Iris pigment epithelial cell (primary cell): ENCODE measurements around the gene ADAMTSL1.

Experiments used
- DNase-seq: peaks from one replicate; pipeline ENCODE4 v3.0.0-alpha.2; 2011; ENCODE audit warnings: low read depth

The ADAMTSL1 gene

DNA sequence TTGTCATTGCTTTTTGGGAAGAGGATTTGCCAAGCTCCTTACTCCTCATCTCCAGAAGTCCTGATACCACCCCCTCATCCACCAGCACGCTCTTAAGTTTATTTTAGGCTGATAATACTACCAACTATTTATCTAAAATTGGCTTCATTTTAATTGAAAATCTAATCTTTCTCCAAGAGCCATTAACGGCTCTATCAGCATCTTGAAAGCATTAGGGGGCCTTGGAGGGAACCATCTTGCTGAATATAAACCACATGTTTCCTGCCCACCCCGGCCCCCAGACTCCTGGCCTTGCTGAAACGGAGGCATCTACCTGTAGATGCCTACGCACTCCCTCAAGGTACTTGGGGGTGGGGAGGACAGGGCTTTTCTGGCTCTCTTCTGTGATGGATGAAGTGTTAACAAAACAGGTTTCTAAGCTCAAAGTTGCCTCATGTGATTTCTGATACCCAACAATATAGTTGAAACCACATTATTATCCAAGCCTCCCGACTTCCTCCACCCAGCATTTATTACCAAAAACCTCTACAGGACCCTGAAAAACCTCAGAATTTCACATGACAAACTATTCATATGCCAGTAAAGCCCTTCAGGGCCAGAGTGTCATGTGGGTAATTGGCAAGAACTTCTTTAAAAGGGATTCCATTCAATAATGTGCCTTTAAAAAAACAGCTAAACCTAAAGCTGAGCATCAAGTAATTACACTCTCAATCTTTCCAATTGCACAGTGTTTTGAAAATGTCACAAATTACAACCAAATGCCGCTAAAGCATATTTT, 462.3 kb downstream of the ADAMTSL1 start:
- no peak for DNase-seq

DNA sequence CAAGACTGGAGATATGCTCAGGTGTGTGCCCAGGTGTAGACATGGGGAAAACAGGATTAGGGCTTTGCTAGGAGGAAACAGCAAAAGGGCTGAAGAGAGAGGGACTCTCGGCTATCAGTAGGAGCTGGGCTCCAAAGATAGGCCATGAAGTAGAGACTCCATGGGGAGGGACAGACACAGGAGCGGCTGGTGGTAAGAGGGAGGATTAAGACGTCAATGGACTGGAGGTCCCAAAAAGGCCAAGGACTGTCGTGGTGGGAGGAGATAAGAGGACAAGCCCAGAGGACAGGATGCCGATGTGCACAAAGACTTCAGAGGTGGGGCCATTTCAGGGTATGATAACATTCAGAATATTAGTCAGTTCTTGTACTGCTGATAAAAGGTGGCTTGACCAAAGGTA, 466.0 kb downstream of the ADAMTSL1 start:
- DNase-seq = no peak

DNA sequence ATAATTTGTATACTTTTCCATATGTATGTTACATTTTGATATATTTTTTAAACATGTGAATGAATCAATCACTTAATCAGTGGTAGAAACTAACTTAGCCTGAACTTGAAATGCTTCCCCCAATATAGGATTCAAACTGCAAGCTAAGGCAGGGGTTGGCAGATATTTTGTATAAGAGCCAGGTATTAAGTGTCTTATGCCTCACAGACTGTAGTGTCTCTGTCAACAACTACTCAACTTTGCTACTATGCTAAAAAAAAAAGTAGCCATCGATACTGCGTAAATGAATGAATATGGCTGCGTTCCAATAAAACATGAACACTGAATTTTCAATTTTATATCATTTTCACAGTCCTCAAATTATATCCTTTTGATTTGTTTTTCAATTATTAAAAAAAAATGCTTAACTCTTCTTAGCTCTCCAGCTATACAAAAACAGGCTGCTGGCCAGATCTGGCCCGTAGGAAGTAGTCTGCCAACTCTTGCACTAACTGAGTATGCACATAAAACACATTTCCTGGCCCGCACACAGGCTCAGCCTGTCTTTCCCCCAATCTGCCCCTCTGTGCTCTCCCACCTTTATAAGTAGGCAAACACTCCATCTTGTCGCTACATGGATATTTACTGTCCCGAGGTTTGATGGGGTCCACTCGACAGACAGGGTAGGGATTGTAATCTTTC, 467.2 kb downstream of the ADAMTSL1 start:
- no peak for DNase-seq

DNA sequence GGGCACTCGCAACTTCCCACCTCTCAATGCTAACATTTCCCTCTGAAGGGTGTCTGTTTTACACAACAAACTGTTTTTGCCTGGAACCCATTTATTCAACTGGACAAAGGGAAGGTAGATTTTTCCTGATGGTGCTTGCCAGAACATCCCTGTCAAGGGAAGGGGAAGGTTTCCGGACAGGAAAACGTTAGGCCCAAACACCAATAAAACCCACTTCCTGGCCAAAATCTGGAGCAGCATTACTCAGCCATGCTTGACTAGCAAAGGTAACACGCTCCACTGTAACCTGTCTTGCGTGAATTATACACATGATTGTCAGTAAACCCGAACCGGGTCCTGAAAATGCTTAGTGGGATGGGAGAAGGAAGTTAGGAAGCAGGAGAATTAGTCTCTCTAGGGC, 468.8 kb downstream of the ADAMTSL1 start:
- no peak for DNase-seq

DNA sequence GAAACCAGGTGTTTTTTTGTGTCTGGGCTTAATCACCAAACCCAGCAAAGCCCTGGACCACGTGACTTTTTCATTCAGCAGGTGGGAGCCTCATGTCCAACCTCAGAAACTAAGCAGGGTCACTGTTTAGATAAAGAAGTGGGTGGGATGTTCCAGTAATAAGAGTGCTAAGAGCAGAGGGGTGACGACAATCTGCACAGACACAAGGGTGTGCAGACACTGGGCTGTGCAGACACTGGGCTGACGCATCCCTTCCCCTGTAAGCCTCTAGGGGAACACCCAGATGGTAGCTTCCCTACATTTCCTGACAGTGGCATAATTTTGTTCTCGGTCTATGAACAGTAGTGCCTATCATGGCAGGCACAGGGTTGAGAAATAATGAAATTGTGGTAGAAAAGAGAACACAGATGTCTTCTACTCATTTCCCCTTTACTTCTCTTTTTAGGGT, 474.0 kb downstream of the ADAMTSL1 start:
- DNase-seq = no peak

DNA sequence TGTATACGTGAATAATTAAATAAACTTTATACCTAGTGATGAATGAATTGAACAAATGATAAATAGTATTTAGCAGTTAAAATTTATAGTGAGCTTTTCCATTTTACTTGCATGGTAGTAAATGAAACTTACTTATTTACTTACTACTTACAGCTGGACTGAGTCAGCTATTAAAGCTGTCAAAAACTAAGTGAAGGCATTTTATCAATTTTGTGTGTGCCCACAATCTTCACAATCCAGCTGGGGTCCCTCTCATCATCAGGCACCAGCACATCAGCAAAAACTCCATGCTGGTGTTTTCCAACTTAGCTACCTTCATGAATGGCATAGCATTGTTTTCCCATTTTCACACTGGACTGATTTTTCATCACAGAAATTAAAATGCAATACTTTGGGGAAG, 478.0 kb downstream of the ADAMTSL1 start:
- no peak for DNase-seq

DNA sequence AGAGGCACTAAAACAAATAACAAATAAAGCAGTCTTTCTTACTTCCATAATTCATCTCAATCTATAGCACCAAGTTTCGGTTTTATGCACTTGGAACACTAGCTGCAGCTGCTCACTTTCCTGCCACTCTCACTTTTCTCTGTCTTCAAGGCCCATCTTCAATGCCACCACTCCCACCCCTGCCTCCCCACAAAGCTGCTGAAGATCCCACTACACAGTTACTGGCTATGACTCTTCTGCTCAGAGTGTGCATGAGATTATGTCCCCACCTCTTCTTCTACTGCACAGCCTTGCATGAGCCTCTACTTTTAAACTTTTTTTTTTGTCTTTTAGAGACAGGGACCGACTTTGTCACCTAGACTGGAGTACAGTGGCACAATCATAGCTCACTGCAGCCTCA, 481.7 kb downstream of the ADAMTSL1 start:
- DNase-seq = no peak
